Effector CD8-positive, alpha-beta T cell (primary cell): ENCODE measurements around the gene JPT2.

Experiments used
- DNase-seq: peaks from one replicate; lab custom pipeline; 2025; lab: John Stamatoyannopoulos, UW
- total RNA-seq, 4 experiments: gene quantifications; one replicate each; lab custom pipeline; 2026; lab: John Stamatoyannopoulos, UW

JPT2 gene
- total RNA-seq: 37.4 to 50.2 (median 48.3) reads per million in 4 experiments

- peak; percentile 91 for DNase-seq
These were observed at the start of gene JPT2 for GRCh38 chr16:1677942-1678499. Gene JPT2, plus strand, starts transcription at chr16:1678279. Its CDS starts 34 bp downstream, at chr16:1678313.

GRCh38 chr16:1630450-1631213 lies 47.4 kb upstream of the JPT2 start:
- DNase-seq: no peak

- DNase-seq: no peak
These were observed 46.8 kb upstream of the JPT2 start for GRCh38 chr16:1631230-1631629.

GRCh38 chr16:1631931-1632637 lies 46.0 kb upstream of the JPT2 start:
- DNase-seq: no peak

- no peak for DNase-seq
These were observed 45.5 kb upstream of the JPT2 start for GRCh38 chr16:1632638-1632970.

GRCh38 chr16:1633310-1633709 lies 44.8 kb upstream of the JPT2 start:
- DNase-seq: no peak

- DNase-seq: no peak
These were observed 43.5 kb upstream of the JPT2 start for GRCh38 chr16:1634541-1634940.

GRCh38 chr16:1635070-1635469 lies 43.0 kb upstream of the JPT2 start:
- DNase-seq: no peak

- DNase-seq: no peak
These were observed 40.6 kb upstream of the JPT2 start for GRCh38 chr16:1637526-1637925.

- no peak for DNase-seq
These were observed 39.3 kb upstream of the JPT2 start for GRCh38 chr16:1638757-1639156.

GRCh38 chr16:1639282-1639681 lies 38.8 kb upstream of the JPT2 start:
- no peak for DNase-seq

GRCh38 chr16:1639860-1640259 lies 38.2 kb upstream of the JPT2 start:
- no peak for DNase-seq

- no peak for DNase-seq
These were observed 37.7 kb upstream of the JPT2 start for GRCh38 chr16:1640261-1640941.

GRCh38 chr16:1641261-1641660 lies 36.8 kb upstream of the JPT2 start:
- DNase-seq: no peak

- DNase-seq: no peak
These were observed 35.9 kb upstream of the JPT2 start for GRCh38 chr16:1642148-1642547.

- DNase-seq: no peak
These were observed 35.3 kb upstream of the JPT2 start for GRCh38 chr16:1642753-1643152.

GRCh38 chr16:1643521-1643920 lies 34.6 kb upstream of the JPT2 start:
- DNase-seq: no peak

- no peak for DNase-seq
These were observed 32.1 kb upstream of the JPT2 start for GRCh38 chr16:1645914-1646525.

GRCh38 chr16:1647856-1648255 lies 30.2 kb upstream of the JPT2 start:
- DNase-seq: no peak

GRCh38 chr16:1650131-1650530 lies 27.9 kb upstream of the JPT2 start:
- DNase-seq: no peak

GRCh38 chr16:1651094-1651973 lies 26.7 kb upstream of the JPT2 start:
- no peak for DNase-seq
